HEK293 (cell line): Measurements from ENCODE around the gene NUDT9.
A peak's percentile ranks its signal among the peaks of the same experiment; 100 is the strongest.

Source experiments
- BCL11A ChIP-seq: fragments of 450-650 bp; formaldehyde crosslinking; IDR thresholded peaks from 2 replicates; pipeline ENCODE4 v1.5.1; 2016; ENCODE audit warnings: low read depth, missing biosample characterization, missing genetic modification characterization
- BCL11B ChIP-seq: fragments of 450-650 bp; formaldehyde crosslinking; IDR thresholded peaks from 2 replicates; pipeline ENCODE4 v1.5.1; 2016; ENCODE audit warnings: low read depth, missing biosample characterization, missing genetic modification characterization
- CTCF ChIP-seq: fragments of 450-650 bp; formaldehyde crosslinking; IDR thresholded peaks from 2 replicates; pipeline ENCODE4 v1.5.1; 2016; ENCODE audit warnings: missing biosample characterization, missing genetic modification characterization
- GLI2 ChIP-seq: fragments of 450-650 bp; formaldehyde crosslinking; IDR thresholded peaks from 2 replicates; pipeline ENCODE4; 2017; ENCODE audit warnings: missing biosample characterization, missing genetic modification characterization, low read depth, borderline replicate concordance
- MYNN ChIP-seq: fragments of 450-650 bp; formaldehyde crosslinking; IDR thresholded peaks from 2 replicates; pipeline ENCODE4 v1.5.1; 2016; ENCODE audit warnings: missing biosample characterization, missing genetic modification characterization, borderline replicate concordance
- MZF1 ChIP-seq: fragments of 450-650 bp; formaldehyde crosslinking; IDR thresholded peaks from 2 replicates; pipeline ENCODE4 v1.5.1; 2017; ENCODE audit warnings: missing biosample characterization, missing genetic modification characterization, borderline replicate concordance
- SETDB1 ChIP-seq: IDR thresholded peaks from one replicate; pipeline ENCODE4 v1.6.1; 2017; ENCODE audit warnings: mild to moderate bottlenecking, low read length, moderate library complexity, mixed read lengths; ENCODE audit not compliant: insufficient read length
- TSHZ1 ChIP-seq: fragments of 450-650 bp; formaldehyde crosslinking; IDR thresholded peaks from 2 replicates; pipeline ENCODE4 v1.5.1; 2016; ENCODE audit warnings: missing biosample characterization, missing genetic modification characterization, borderline replicate concordance
- ZBTB10 ChIP-seq: fragments of 450-650 bp; formaldehyde crosslinking; IDR thresholded peaks from 2 replicates; pipeline ENCODE4 v1.5.1; 2016; ENCODE audit warnings: missing biosample characterization, missing genetic modification characterization
- ZBTB11 ChIP-seq: fragments of 450-650 bp; formaldehyde crosslinking; conservative IDR thresholded peaks from 2 replicates; pipeline ENCODE4 v1.5.1; 2016; ENCODE audit warnings: low read depth, missing biosample characterization, missing genetic modification characterization
- ZBTB7A ChIP-seq: fragments of 450-650 bp; formaldehyde crosslinking; IDR thresholded peaks from 2 replicates; pipeline ENCODE4 v1.5.1; 2016; ENCODE audit warnings: low read depth, missing biosample characterization, missing genetic modification characterization
- ZNF10 ChIP-seq: fragments of 450-650 bp; formaldehyde crosslinking; IDR thresholded peaks from 2 replicates; pipeline ENCODE4 v1.5.1; 2017; ENCODE audit warnings: missing biosample characterization, missing genetic modification characterization
- ZNF155 ChIP-seq: fragments of 450-650 bp; formaldehyde crosslinking; IDR thresholded peaks from 2 replicates; pipeline ENCODE4 v1.5.1; 2016; ENCODE audit warnings: missing biosample characterization, missing genetic modification characterization
- ZNF211 ChIP-seq: fragments of 450-650 bp; formaldehyde crosslinking; IDR thresholded peaks from 2 replicates; pipeline ENCODE4 v1.5.1; 2016; ENCODE audit warnings: low read depth, missing biosample characterization, missing genetic modification characterization
- ZNF248 ChIP-seq: fragments of 450-650 bp; formaldehyde crosslinking; IDR thresholded peaks from 2 replicates; pipeline ENCODE4 v1.5.1; 2017; ENCODE audit warnings: missing biosample characterization, missing genetic modification characterization
- ZNF266 ChIP-seq: fragments of 450-650 bp; formaldehyde crosslinking; IDR thresholded peaks from 2 replicates; pipeline ENCODE4 v1.5.1; 2016; ENCODE audit warnings: missing biosample characterization, missing genetic modification characterization, low read depth
- ZNF311 ChIP-seq: fragments of 450-650 bp; formaldehyde crosslinking; IDR thresholded peaks from 2 replicates; pipeline ENCODE4 v1.5.1; 2017; ENCODE audit warnings: missing biosample characterization, missing genetic modification characterization, borderline replicate concordance
- ZNF561 ChIP-seq: fragments of 450-650 bp; IDR thresholded peaks from 2 replicates; pipeline ENCODE4 v1.5.1; 2018; ENCODE audit warnings: missing biosample characterization, missing genetic modification characterization, borderline replicate concordance
- ZNF629 ChIP-seq: fragments of 450-650 bp; formaldehyde crosslinking; IDR thresholded peaks from 2 replicates; pipeline ENCODE4 v1.5.1; 2017; ENCODE audit warnings: missing biosample characterization, missing genetic modification characterization
- ZNF701 ChIP-seq: fragments of 450-650 bp; formaldehyde crosslinking; IDR thresholded peaks from 2 replicates; pipeline ENCODE4 v1.5.1; 2016; ENCODE audit warnings: missing biosample characterization, missing genetic modification characterization
- ZNF777 ChIP-seq: fragments of 450-650 bp; formaldehyde crosslinking; IDR thresholded peaks from 2 replicates; pipeline ENCODE4 v1.5.1; 2017; ENCODE audit warnings: missing biosample characterization, missing genetic modification characterization, borderline replicate concordance
- TF ChIP-seq, protein P1 (sequence below): fragments of 450-650 bp; formaldehyde crosslinking; IDR thresholded peaks from 2 replicates; pipeline ENCODE4 v1.5.1; 2016; ENCODE audit warnings: missing biosample characterization, missing genetic modification characterization
- TF ChIP-seq, protein P2 (sequence below): fragments of 450-650 bp; formaldehyde crosslinking; IDR thresholded peaks from 2 replicates; pipeline ENCODE4 v1.5.1; 2017; ENCODE audit warnings: missing biosample characterization, missing genetic modification characterization

The NUDT9 gene

GRCh38 chr4:87390891-87391575 lies 31.3 kb upstream of the NUDT9 start, which contains the start of gene HSD17B11 (continued):
- TF ChIP-seq, protein P1, sequence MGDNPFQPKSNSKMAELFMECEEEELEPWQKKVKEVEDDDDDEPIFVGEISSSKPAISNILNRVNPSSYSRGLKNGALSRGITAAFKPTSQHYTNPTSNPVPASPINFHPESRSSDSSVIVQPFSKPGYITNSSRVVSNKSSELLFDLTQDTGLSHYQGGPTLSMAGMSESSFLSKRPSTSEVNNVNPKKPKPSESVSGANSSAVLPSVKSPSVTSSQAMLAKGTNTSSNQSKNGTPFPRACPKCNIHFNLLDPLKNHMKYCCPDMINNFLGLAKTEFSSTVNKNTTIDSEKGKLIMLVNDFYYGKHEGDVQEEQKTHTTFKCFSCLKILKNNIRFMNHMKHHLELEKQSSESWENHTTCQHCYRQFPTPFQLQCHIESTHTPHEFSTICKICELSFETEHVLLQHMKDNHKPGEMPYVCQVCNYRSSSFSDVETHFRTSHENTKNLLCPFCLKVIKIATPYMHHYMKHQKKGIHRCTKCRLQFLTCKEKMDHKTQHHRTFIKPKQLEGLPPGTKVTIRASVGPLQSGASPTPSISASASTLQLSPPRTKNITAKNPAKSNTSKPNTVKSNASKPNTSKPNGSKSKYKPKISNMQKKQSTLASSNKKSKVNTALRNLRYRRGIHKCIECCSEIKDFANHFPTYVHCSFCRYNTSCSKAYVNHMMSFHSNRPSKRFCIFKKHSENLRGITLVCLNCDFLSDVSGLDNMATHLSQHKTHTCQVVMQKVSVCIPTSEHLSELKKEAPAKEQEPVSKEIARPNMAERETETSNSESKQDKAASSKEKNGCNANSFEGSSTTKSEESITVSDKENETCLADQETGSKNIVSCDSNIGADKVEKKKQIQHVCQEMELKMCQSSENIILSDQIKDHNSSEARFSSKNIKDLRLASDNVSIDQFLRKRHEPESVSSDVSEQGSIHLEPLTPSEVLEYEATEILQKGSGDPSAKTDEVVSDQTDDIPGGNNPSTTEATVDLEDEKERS: no peak
- TF ChIP-seq ZNF155 (tag by site-specific recombination) (no peak), ZNF561 (tag by site-specific recombination) (0 out of 2 replicates have a peak, but pooled peaks have one; percentile 7), ZBTB7A (tag by site-specific recombination) (no peak), ZBTB11 (tag by site-specific recombination) (peak; percentile 72), ZNF777 (tag by site-specific recombination) (no peak), CTCF (tag by site-specific recombination) (peak; percentile 54; the same call in 1 of the 2 replicates), SETDB1 (no peak), MYNN (tag by site-specific recombination) (no peak), ZNF266 (tag by site-specific recombination) (no peak), ZNF248 (no peak), TSHZ1 (tag by site-specific recombination) (no peak), BCL11A (tag by site-specific recombination) (no peak), ZNF211 (tag by site-specific recombination) (no peak), ZNF311 (tag by site-specific recombination) (no peak), ZNF10 (tag by site-specific recombination) (no peak), ZBTB10 (tag by site-specific recombination) (no peak), ZNF701 (no peak), GLI2 (no peak), ZNF629 (tag by site-specific recombination) (0 out of 2 replicates have a peak, but pooled peaks have one; percentile 28), BCL11B (tag by site-specific recombination) (no peak), MZF1 (no peak)
- TF ChIP-seq, protein P2, sequence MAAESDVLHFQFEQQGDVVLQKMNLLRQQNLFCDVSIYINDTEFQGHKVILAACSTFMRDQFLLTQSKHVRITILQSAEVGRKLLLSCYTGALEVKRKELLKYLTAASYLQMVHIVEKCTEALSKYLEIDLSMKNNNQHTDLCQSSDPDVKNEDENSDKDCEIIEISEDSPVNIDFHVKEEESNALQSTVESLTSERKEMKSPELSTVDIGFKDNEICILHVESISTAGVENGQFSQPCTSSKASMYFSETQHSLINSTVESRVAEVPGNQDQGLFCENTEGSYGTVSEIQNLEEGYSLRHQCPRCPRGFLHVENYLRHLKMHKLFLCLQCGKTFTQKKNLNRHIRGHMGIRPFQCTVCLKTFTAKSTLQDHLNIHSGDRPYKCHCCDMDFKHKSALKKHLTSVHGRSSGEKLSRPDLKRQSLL (tag by site-specific recombination): no peak
